Measurements from ENCODE around the gene TM2D3. TPM values are rescaled to one million over a fixed set of nuclear protein-coding genes. Genes with fewer than 3 reads are reported as not detected.

Gene TM2D3
- total RNA-seq, 1 experiment from 2014 or later = 23.1 TPM

DNA sequence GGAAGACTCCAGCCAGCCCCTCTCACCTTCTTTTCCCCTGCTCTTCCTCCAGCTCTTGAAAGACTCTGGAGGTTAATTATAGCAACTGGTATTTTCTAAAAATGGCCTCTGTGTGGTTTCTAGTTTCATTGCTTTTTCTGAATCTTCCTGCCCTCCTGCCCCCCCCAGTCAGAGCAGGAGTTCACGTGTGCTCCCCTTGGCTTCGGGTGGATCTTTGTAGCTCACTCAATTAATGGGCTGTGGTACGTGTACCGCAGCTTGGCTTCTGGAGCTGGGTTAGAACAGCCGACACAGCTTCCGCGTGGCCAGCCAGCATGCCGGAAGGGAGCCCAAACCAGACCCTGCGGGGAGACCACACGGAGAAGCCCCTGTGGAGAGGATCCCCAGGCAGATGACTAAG, 31.5 kb downstream of the TM2D3 start:
- ChIA-PET CTCF (no interaction called here), POLR2A (no interaction called here)
- Mint-ChIP-seq H3K27ac (no peak overlapping the region), H3K36me3 (peaks cover 24% of the 10 kb centered on the region), H3K27me3 (ENCODE audit: low read depth) (peaks cover 13% of the 10 kb centered on the region), H3K4me3 (no peak overlapping the region), H3K4me1 (peaks cover 33% of the 10 kb centered on the region), H3K9me3 (peaks cover 26% of the 10 kb centered on the region)
- no peak for ATAC-seq
- TF ChIP-seq, protein P1, sequence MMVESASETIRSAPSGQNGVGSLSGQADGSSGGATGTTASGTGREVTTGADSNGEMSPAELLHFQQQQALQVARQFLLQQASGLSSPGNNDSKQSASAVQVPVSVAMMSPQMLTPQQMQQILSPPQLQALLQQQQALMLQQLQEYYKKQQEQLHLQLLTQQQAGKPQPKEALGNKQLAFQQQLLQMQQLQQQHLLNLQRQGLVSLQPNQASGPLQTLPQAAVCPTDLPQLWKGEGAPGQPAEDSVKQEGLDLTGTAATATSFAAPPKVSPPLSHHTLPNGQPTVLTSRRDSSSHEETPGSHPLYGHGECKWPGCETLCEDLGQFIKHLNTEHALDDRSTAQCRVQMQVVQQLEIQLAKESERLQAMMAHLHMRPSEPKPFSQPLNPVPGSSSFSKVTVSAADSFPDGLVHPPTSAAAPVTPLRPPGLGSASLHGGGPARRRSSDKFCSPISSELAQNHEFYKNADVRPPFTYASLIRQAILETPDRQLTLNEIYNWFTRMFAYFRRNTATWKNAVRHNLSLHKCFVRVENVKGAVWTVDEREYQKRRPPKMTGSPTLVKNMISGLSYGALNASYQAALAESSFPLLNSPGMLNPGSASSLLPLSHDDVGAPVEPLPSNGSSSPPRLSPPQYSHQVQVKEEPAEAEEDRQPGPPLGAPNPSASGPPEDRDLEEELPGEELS (CRISPR knock-in tag; IDR thresholded peaks at IDR 0.05) = no peak
- TF ChIP-seq ELF4 (CRISPR knock-in tag; IDR thresholded peaks at IDR 0.05; ENCODE audit: low read depth) = no peak
- no peak for TF ChIP-seq ZNF219 (CRISPR knock-in tag; IDR thresholded peaks at IDR 0.05; ENCODE audit: borderline replicate concordance)
- TF ChIP-seq, protein P2, sequence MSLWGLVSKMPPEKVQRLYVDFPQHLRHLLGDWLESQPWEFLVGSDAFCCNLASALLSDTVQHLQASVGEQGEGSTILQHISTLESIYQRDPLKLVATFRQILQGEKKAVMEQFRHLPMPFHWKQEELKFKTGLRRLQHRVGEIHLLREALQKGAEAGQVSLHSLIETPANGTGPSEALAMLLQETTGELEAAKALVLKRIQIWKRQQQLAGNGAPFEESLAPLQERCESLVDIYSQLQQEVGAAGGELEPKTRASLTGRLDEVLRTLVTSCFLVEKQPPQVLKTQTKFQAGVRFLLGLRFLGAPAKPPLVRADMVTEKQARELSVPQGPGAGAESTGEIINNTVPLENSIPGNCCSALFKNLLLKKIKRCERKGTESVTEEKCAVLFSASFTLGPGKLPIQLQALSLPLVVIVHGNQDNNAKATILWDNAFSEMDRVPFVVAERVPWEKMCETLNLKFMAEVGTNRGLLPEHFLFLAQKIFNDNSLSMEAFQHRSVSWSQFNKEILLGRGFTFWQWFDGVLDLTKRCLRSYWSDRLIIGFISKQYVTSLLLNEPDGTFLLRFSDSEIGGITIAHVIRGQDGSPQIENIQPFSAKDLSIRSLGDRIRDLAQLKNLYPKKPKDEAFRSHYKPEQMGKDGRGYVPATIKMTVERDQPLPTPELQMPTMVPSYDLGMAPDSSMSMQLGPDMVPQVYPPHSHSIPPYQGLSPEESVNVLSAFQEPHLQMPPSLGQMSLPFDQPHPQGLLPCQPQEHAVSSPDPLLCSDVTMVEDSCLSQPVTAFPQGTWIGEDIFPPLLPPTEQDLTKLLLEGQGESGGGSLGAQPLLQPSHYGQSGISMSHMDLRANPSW (CRISPR knock-in tag; conservative IDR thresholded peaks at IDR 0.05; ENCODE audit: low read depth) = no peak
- TF ChIP-seq CREB1 (CRISPR knock-in tag; IDR thresholded peaks at IDR 0.05) = no peak
- TF ChIP-seq CBFB (CRISPR knock-in tag; IDR thresholded peaks at IDR 0.05; ENCODE audit: low read depth) = no peak
- TF ChIP-seq, protein P3, sequence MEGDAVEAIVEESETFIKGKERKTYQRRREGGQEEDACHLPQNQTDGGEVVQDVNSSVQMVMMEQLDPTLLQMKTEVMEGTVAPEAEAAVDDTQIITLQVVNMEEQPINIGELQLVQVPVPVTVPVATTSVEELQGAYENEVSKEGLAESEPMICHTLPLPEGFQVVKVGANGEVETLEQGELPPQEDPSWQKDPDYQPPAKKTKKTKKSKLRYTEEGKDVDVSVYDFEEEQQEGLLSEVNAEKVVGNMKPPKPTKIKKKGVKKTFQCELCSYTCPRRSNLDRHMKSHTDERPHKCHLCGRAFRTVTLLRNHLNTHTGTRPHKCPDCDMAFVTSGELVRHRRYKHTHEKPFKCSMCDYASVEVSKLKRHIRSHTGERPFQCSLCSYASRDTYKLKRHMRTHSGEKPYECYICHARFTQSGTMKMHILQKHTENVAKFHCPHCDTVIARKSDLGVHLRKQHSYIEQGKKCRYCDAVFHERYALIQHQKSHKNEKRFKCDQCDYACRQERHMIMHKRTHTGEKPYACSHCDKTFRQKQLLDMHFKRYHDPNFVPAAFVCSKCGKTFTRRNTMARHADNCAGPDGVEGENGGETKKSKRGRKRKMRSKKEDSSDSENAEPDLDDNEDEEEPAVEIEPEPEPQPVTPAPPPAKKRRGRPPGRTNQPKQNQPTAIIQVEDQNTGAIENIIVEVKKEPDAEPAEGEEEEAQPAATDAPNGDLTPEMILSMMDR (IDR thresholded peaks at IDR 0.05) = no peak
- TF ChIP-seq, protein P4, sequence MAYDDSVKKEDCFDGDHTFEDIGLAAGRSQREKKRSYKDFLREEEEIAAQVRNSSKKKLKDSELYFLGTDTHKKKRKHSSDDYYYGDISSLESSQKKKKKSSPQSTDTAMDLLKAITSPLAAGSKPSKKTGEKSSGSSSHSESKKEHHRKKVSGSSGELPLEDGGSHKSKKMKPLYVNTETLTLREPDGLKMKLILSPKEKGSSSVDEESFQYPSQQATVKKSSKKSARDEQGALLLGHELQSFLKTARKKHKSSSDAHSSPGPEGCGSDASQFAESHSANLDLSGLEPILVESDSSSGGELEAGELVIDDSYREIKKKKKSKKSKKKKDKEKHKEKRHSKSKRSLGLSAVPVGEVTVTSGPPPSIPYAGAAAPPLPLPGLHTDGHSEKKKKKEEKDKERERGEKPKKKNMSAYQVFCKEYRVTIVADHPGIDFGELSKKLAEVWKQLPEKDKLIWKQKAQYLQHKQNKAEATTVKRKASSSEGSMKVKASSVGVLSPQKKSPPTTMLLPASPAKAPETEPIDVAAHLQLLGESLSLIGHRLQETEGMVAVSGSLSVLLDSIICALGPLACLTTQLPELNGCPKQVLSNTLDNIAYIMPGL (CRISPR knock-in tag; IDR thresholded peaks at IDR 0.05) = no peak
- TF ChIP-seq, protein P5, sequence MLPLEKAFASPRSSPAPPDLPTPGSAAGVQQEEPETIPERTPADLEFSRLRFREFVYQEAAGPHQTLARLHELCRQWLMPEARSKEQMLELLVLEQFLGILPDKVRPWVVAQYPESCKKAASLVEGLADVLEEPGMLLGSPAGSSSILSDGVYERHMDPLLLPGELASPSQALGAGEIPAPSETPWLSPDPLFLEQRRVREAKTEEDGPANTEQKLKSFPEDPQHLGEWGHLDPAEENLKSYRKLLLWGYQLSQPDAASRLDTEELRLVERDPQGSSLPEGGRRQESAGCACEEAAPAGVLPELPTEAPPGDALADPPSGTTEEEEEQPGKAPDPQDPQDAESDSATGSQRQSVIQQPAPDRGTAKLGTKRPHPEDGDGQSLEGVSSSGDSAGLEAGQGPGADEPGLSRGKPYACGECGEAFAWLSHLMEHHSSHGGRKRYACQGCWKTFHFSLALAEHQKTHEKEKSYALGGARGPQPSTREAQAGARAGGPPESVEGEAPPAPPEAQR (CRISPR knock-in tag; IDR thresholded peaks at IDR 0.05) = no peak
- no peak for DNase-seq (ENCODE audit: low spot score)

DNA sequence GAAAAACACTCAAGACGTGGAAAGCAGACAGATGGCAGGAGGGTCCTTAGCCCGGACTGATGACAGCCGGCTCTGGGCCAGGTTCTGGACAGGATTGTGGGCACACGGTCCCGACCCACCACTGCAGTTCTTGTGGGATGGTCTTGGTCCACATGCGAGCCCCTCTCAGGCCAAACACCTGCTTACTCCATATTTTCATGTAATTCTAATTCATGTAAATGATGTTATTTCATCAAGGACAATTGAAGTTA, 32.6 kb downstream of the TM2D3 start:
- ChIA-PET POLR2A (no interaction called here), CTCF (no interaction called here)
- Mint-ChIP-seq H3K9me3 (peaks cover 21% of the 10 kb centered on the region), H3K27ac (no peak overlapping the region), H3K4me3 (no peak overlapping the region), H3K36me3 (peaks cover 16% of the 10 kb centered on the region), H3K27me3 (ENCODE audit: low read depth) (peaks cover 16% of the 10 kb centered on the region), H3K4me1 (peaks cover 38% of the 10 kb centered on the region)
- no peak for ATAC-seq
- no peak for DNase-seq (ENCODE audit: low spot score)
- TF ChIP-seq, protein P6, sequence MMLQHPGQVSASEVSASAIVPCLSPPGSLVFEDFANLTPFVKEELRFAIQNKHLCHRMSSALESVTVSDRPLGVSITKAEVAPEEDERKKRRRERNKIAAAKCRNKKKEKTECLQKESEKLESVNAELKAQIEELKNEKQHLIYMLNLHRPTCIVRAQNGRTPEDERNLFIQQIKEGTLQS (CRISPR knock-in tag; conservative IDR thresholded peaks at IDR 0.05) = no peak
- no peak for TF ChIP-seq NR1H2 (CRISPR knock-in tag; IDR thresholded peaks at IDR 0.05)
- TF ChIP-seq CREB1 (CRISPR knock-in tag; IDR thresholded peaks at IDR 0.05) = no peak
- TF ChIP-seq ZNF263 (CRISPR knock-in tag; IDR thresholded peaks at IDR 0.05; ENCODE audit: low read depth) = no peak
- no peak for TF ChIP-seq HMGA2 (CRISPR knock-in tag; IDR thresholded peaks at IDR 0.05)
- TF ChIP-seq NFYB (CRISPR knock-in tag; conservative IDR thresholded peaks at IDR 0.05; ENCODE audit: low read depth) = no peak
- no peak for TF ChIP-seq RELA (CRISPR knock-in tag; IDR thresholded peaks at IDR 0.05; ENCODE audit: borderline replicate concordance)
- TF ChIP-seq GABPB1 (CRISPR knock-in tag; IDR thresholded peaks at IDR 0.05) = no peak
- TF ChIP-seq, protein P1 (CRISPR knock-in tag; IDR thresholded peaks at IDR 0.05) = no peak
- no peak for TF ChIP-seq SOX15 (CRISPR knock-in tag; IDR thresholded peaks at IDR 0.05)
- TF ChIP-seq, protein P7, sequence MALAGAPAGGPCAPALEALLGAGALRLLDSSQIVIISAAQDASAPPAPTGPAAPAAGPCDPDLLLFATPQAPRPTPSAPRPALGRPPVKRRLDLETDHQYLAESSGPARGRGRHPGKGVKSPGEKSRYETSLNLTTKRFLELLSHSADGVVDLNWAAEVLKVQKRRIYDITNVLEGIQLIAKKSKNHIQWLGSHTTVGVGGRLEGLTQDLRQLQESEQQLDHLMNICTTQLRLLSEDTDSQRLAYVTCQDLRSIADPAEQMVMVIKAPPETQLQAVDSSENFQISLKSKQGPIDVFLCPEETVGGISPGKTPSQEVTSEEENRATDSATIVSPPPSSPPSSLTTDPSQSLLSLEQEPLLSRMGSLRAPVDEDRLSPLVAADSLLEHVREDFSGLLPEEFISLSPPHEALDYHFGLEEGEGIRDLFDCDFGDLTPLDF (CRISPR knock-in tag; IDR thresholded peaks at IDR 0.05) = no peak
- no peak for TF ChIP-seq ZNF423 (CRISPR knock-in tag; IDR thresholded peaks at IDR 0.05)
- TF ChIP-seq ZNF121 (CRISPR knock-in tag; IDR thresholded peaks at IDR 0.05) = no peak
- no peak for TF ChIP-seq IRF2 (CRISPR knock-in tag; IDR thresholded peaks at IDR 0.05; ENCODE audit: borderline replicate concordance, low read depth)
- no peak for TF ChIP-seq ZNF232 (CRISPR knock-in tag; IDR thresholded peaks at IDR 0.05)

All from WTC11 (cell line).